Mesothelial cell of epicardium (in vitro differentiated cells): ENCODE data around the gene C1orf56. TPM values are rescaled to one million over a fixed set of nuclear protein-coding genes. Genes with fewer than 3 reads are reported as not detected.

ENCODE experiments used
- DNase-seq, 2 experiments: peaks; one replicate each; pipeline ENCODE4 v3.0.0; 2021; ENCODE audit warnings: low spot score in 2 of 2; ENCODE audit not compliant: unreplicated experiment in 2 of 2
- H3K27ac Mint-ChIP-seq: 2 replicates; pipeline ENCODE4 v1.8.0; 2021; ENCODE audit warnings: mixed read lengths
- H3K27me3 Mint-ChIP-seq: 2 replicates; pipeline ENCODE4 v1.8.0; 2021; ENCODE audit warnings: low read depth, mixed read lengths
- H3K36me3 Mint-ChIP-seq: 2 replicates; pipeline ENCODE4 v1.8.0; 2021; ENCODE audit warnings: mixed read lengths
- H3K4me1 Mint-ChIP-seq: 2 replicates; pipeline ENCODE4 v1.8.0; 2021; ENCODE audit warnings: mixed read lengths
- H3K4me3 Mint-ChIP-seq: 2 replicates; pipeline ENCODE4 v1.8.0; 2021; ENCODE audit warnings: mild to moderate bottlenecking, moderate library complexity, mixed read lengths
- H3K9me3 Mint-ChIP-seq: 2 replicates; pipeline ENCODE4 v1.8.0; 2021; ENCODE audit warnings: mixed read lengths
- total RNA-seq: library from RNA; stranded (reverse); gene quantifications from 3 replicates; pipeline ENCODE4 v1.2.1, GENCODE V29; 2021
- TF ChIP-seq, protein P1 (sequence below): fragments of 200-600 bp; sonication (generic); IDR thresholded peaks from one replicate; pipeline ENCODE4 v1.5.0; 2021; ENCODE audit warnings: antibody characterized with exemption; ENCODE audit not compliant: unreplicated experiment

C1orf56 gene
- total RNA-seq, 1 donor from 2014 or later = 4.2 TPM

- H3K36me3 Mint-ChIP-seq = peaks cover 2% of the 10 kb centered on the region
- H3K27me3 Mint-ChIP-seq = no peaks in the 10 kb centered on the region
- no peak overlapping the region for H3K27ac Mint-ChIP-seq
- TF ChIP-seq, protein P1, sequence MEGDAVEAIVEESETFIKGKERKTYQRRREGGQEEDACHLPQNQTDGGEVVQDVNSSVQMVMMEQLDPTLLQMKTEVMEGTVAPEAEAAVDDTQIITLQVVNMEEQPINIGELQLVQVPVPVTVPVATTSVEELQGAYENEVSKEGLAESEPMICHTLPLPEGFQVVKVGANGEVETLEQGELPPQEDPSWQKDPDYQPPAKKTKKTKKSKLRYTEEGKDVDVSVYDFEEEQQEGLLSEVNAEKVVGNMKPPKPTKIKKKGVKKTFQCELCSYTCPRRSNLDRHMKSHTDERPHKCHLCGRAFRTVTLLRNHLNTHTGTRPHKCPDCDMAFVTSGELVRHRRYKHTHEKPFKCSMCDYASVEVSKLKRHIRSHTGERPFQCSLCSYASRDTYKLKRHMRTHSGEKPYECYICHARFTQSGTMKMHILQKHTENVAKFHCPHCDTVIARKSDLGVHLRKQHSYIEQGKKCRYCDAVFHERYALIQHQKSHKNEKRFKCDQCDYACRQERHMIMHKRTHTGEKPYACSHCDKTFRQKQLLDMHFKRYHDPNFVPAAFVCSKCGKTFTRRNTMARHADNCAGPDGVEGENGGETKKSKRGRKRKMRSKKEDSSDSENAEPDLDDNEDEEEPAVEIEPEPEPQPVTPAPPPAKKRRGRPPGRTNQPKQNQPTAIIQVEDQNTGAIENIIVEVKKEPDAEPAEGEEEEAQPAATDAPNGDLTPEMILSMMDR = no peak
- H3K4me3 Mint-ChIP-seq = no peak overlapping the region
- H3K4me1 Mint-ChIP-seq = peaks cover 53% of the 10 kb centered on the region
- DNase-seq = no peak
- no peaks in the 10 kb centered on the region for H3K9me3 Mint-ChIP-seq
Measured at GRCh38 chr1:151010346-151010726, 37.2 kb upstream of the C1orf56 start.

GRCh38 chr1:151011154-151011850 is 36.2 kb upstream of the C1orf56 start:
- no peak for DNase-seq
- Mint-ChIP-seq H3K4me1 (peaks cover 45% of the 10 kb centered on the region), H3K9me3 (no peaks in the 10 kb centered on the region), H3K27me3 (no peaks in the 10 kb centered on the region), H3K36me3 (peaks cover 2% of the 10 kb centered on the region), H3K27ac (peak overlapping the region; percentile 48), H3K4me3 (no peak overlapping the region)
- TF ChIP-seq, protein P1 = no peak

- Mint-ChIP-seq H3K27me3 (no peaks in the 10 kb centered on the region), H3K4me1 (peaks cover 31% of the 10 kb centered on the region), H3K27ac (peak overlapping the region; percentile 71), H3K9me3 (no peaks in the 10 kb centered on the region), H3K36me3 (peaks cover 2% of the 10 kb centered on the region), H3K4me3 (no peak overlapping the region)
- TF ChIP-seq, protein P1 = no peak
- no peak for DNase-seq
Measured at GRCh38 chr1:151012684-151013471, 34.7 kb upstream of the C1orf56 start.

DNA sequence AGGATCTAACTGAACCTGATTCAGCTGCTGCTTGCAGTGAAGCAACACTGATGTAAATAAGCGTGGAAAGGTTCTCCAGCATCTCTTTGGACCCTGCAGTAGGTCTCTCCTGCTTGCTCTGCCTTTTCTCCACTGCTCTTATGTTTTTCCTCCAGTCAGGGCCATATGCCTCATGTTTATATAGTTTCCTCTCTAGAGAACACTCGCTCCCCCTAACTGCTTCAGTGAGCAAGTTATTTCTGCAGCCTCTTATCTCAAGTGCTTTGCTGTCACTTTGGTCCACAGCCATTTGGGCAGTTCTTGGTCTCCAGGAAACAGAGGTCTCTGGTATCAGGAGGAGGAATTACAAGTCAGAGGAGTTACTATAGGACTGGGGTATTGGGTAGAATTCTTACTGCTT is 34.0 kb upstream of the C1orf56 start:
- H3K36me3 Mint-ChIP-seq = peaks cover 6% of the 10 kb centered on the region
- no peak overlapping the region for H3K4me3 Mint-ChIP-seq
- no peak for DNase-seq
- H3K27me3 Mint-ChIP-seq = no peaks in the 10 kb centered on the region
- TF ChIP-seq, protein P1 = no peak
- H3K27ac Mint-ChIP-seq = peak overlapping the region; percentile 71
- peaks cover 26% of the 10 kb centered on the region for H3K4me1 Mint-ChIP-seq
- no peaks in the 10 kb centered on the region for H3K9me3 Mint-ChIP-seq

GRCh38 chr1:151024540-151025146 is 22.9 kb upstream of the C1orf56 start:
- Mint-ChIP-seq H3K27ac (no peak overlapping the region), H3K4me1 (no peaks in the 10 kb centered on the region), H3K36me3 (peaks cover 38% of the 10 kb centered on the region), H3K9me3 (no peaks in the 10 kb centered on the region), H3K4me3 (no peak overlapping the region), H3K27me3 (no peaks in the 10 kb centered on the region)
- TF ChIP-seq, protein P1 = peak; percentile 51
- peak; percentile 48 to 76 for DNase-seq
